ENCODE measurements around the gene ATXN10.
A peak's percentile ranks its signal among the peaks of the same experiment; 100 is the strongest.

ATXN10 gene

GRCh38 chr22:45644714-45645113 is 26.9 kb upstream of the ATXN10 start:
- Histone ChIP-seq H3K36me3 (ENCODE audit: insufficient read depth, low read length) (no peaks in the 10 kb centered on the region), H3K9me3 (ENCODE audit: insufficient read depth, low read length, severe bottlenecking) (no peaks in the 10 kb centered on the region), H3K79me2 (ENCODE audit: insufficient read depth, low read length) (no peaks in the 10 kb centered on the region), H3K4me3 (ENCODE audit: low read depth in 1 of 2, low read length in 2 of 2) (no peak overlapping the region), H3K4me2 (ENCODE audit: insufficient read depth, low read length) (no peak overlapping the region), H3K4me1 (ENCODE audit: insufficient read depth, low read length) (peaks cover 18% of the 10 kb centered on the region), H4K20me1 (ENCODE audit: insufficient read depth, low read length) (no peaks in the 10 kb centered on the region; the same call in 1 of the 2 replicates), H3K27ac (ENCODE audit: low read length) (no peak overlapping the region), H3K9ac (ENCODE audit: low read depth, low read length) (no peak overlapping the region), H3K27me3 (ENCODE audit: insufficient read depth, low read length, poor library complexity) (peaks cover 21% of the 10 kb centered on the region), H2AFZ (ENCODE audit: low read depth, low read length) (no peak overlapping the region)
- TF ChIP-seq EZH2 (IDR thresholded peaks at IDR 0.05; ENCODE audit: borderline replicate concordance, low read depth, low read length, severe bottlenecking) = no peak
- no peak for TF ChIP-seq CTCF (IDR thresholded peaks at IDR 0.05; ENCODE audit: borderline replicate concordance, extremely low read depth, low read length, poor library complexity, severe bottlenecking)
- DNase-seq = no peak
- no peak for ATAC-seq (ENCODE audit: insufficient read depth, low read depth)

- DNase-seq = no peak
- H3K9ac ChIP-seq (ENCODE audit: low read depth, low read length) = no peak overlapping the region
- H2AFZ ChIP-seq (ENCODE audit: low read depth, low read length) = no peak overlapping the region
- H3K27ac ChIP-seq (ENCODE audit: low read length) = no peak overlapping the region
- peaks cover 21% of the 10 kb centered on the region for H3K27me3 ChIP-seq (ENCODE audit: insufficient read depth, low read length, poor library complexity)
- no peaks in the 10 kb centered on the region for H3K36me3 ChIP-seq (ENCODE audit: insufficient read depth, low read length)
- H3K4me3 ChIP-seq (ENCODE audit: low read depth in 1 of 2, low read length in 2 of 2) = no peak overlapping the region
- TF ChIP-seq CTCF (IDR thresholded peaks at IDR 0.05; ENCODE audit: borderline replicate concordance, extremely low read depth, low read length, poor library complexity, severe bottlenecking) (no peak), EZH2 (IDR thresholded peaks at IDR 0.05; ENCODE audit: borderline replicate concordance, low read depth, low read length, severe bottlenecking) (no peak)
- H3K4me1 ChIP-seq (ENCODE audit: insufficient read depth, low read length) = peaks cover 14% of the 10 kb centered on the region
- H3K4me2 ChIP-seq (ENCODE audit: insufficient read depth, low read length) = no peak overlapping the region
- H4K20me1 ChIP-seq (ENCODE audit: insufficient read depth, low read length) = no peaks in the 10 kb centered on the region; the same call in 1 of the 2 replicates
- H3K9me3 ChIP-seq (ENCODE audit: insufficient read depth, low read length, severe bottlenecking) = no peaks in the 10 kb centered on the region
- ATAC-seq (ENCODE audit: insufficient read depth, low read depth) = no peak
- H3K79me2 ChIP-seq (ENCODE audit: insufficient read depth, low read length) = no peaks in the 10 kb centered on the region
Measured at GRCh38 chr22:45645150-45645525, 26.5 kb upstream of the ATXN10 start.

- peak; percentile 98 for ATAC-seq (ENCODE audit: insufficient read depth, low read depth)
- no peak overlapping the region for H3K4me3 ChIP-seq (ENCODE audit: low read depth in 1 of 2, low read length in 2 of 2)
- TF ChIP-seq CTCF (IDR thresholded peaks at IDR 0.05; ENCODE audit: borderline replicate concordance, extremely low read depth, low read length, poor library complexity, severe bottlenecking) (peak; percentile 93), EZH2 (IDR thresholded peaks at IDR 0.05; ENCODE audit: borderline replicate concordance, low read depth, low read length, severe bottlenecking) (no peak)
- no peaks in the 10 kb centered on the region for H3K36me3 ChIP-seq (ENCODE audit: insufficient read depth, low read length)
- no peaks in the 10 kb centered on the region for H3K79me2 ChIP-seq (ENCODE audit: insufficient read depth, low read length)
- peaks cover 9% of the 10 kb centered on the region for H3K4me1 ChIP-seq (ENCODE audit: insufficient read depth, low read length)
- no peak overlapping the region for H3K27ac ChIP-seq (ENCODE audit: low read length)
- no peak overlapping the region for H2AFZ ChIP-seq (ENCODE audit: low read depth, low read length)
- DNase-seq = peak; percentile 75
- no peaks in the 10 kb centered on the region for H3K9me3 ChIP-seq (ENCODE audit: insufficient read depth, low read length, severe bottlenecking)
- no peaks in the 10 kb centered on the region; the same call in 1 of the 2 replicates for H4K20me1 ChIP-seq (ENCODE audit: insufficient read depth, low read length)
- H3K9ac ChIP-seq (ENCODE audit: low read depth, low read length) = no peak overlapping the region
- peaks cover 17% of the 10 kb centered on the region for H3K27me3 ChIP-seq (ENCODE audit: insufficient read depth, low read length, poor library complexity)
- peak overlapping the region; percentile 27; the same call in 1 of the 2 replicates for H3K4me2 ChIP-seq (ENCODE audit: insufficient read depth, low read length)
Measured at GRCh38 chr22:45645526-45646414, 25.9 kb upstream of the ATXN10 start.
